ENCODE results near the gene UBA3. TPM values are rescaled to one million over a fixed set of nuclear protein-coding genes. Genes with fewer than 3 reads are reported as not detected.

Gene UBA3
- total RNA-seq, 1 donor from 2014 or later = 55.3 TPM

DNA sequence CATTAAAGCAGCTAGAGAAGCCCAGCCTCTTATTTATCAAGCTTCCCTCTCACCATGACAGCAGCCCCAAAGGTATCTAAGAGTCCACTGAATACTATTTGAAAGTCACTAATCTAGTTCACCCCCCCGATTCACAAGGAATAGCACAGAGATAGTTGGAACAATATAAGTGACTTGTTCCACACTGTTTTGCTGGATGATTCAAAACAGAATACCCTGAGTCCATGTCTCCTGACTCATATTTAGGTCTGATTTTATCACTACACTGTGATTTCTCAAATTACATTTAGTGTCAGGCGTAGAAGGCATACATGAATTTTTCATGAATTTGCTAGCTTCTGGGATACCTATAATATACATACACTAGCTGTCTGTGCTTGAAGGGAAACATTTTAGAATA lies 48.0 kb downstream of the UBA3 start:
- no peak for TF ChIP-seq CTCF (IDR thresholded peaks at IDR 0.05)
- Histone ChIP-seq H3K36me3 (peaks cover 99% of the 10 kb centered on the region), H3K27me3 (no peaks in the 10 kb centered on the region), H3K9me3 (no peaks in the 10 kb centered on the region), H3K27ac (no peak overlapping the region), H3K4me1 (no peaks in the 10 kb centered on the region), H3K4me3 (no peak overlapping the region)
- intact Hi-C loops (cut with DNase I) = no loop called here
- ATAC-seq (no peak), DNase-seq (no peak)

- H3K9me3 ChIP-seq = no peaks in the 10 kb centered on the region
- no peak for TF ChIP-seq CTCF (IDR thresholded peaks at IDR 0.05)
- intact Hi-C loops (cut with DNase I) = no loop called here
- ATAC-seq = no peak
- no peak for DNase-seq
- H3K4me1 ChIP-seq = no peaks in the 10 kb centered on the region
- no peak overlapping the region for H3K4me3 ChIP-seq
- no peaks in the 10 kb centered on the region for H3K27me3 ChIP-seq
- peaks cover 99% of the 10 kb centered on the region for H3K36me3 ChIP-seq
- no peak overlapping the region for H3K27ac ChIP-seq
Measured at GRCh38 chr3:69031635-69032034, 48.5 kb downstream of the UBA3 start.

DNA sequence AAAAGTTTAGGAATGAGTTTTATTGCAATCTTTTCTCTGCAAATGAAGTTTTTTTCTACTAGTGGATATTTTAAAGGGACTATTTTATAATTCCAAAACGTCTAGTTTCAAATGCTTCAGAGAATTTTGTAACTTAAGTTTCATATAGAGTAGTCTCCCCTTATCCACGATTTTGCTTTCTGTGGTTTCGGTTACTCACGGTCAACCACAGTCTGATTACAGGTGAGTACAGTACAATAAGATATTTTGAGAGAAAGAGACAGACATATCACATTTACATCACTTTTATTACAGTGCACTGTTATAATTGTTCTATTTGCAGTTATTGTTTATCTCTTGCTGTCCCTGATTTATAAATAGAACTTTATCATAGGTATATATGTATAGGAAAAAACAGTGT lies 59.3 kb downstream of the UBA3 start:
- ATAC-seq (no peak), DNase-seq (no peak)
- Histone ChIP-seq H3K9me3 (no peaks in the 10 kb centered on the region), H3K27me3 (no peaks in the 10 kb centered on the region), H3K27ac (no peak overlapping the region), H3K4me1 (no peaks in the 10 kb centered on the region), H3K36me3 (peaks cover 61% of the 10 kb centered on the region), H3K4me3 (no peak overlapping the region)
- intact Hi-C loops (cut with DNase I) = no loop called here
- TF ChIP-seq CTCF (IDR thresholded peaks at IDR 0.05) = no peak

GRCh38 chr3:69020424-69020823 lies 59.7 kb downstream of the UBA3 start:
- Histone ChIP-seq H3K36me3 (peaks cover 57% of the 10 kb centered on the region), H3K4me3 (no peak overlapping the region), H3K4me1 (no peaks in the 10 kb centered on the region), H3K27me3 (no peaks in the 10 kb centered on the region), H3K27ac (no peak overlapping the region), H3K9me3 (no peaks in the 10 kb centered on the region)
- ATAC-seq (no peak), DNase-seq (no peak)
- TF ChIP-seq CTCF (IDR thresholded peaks at IDR 0.05) = peak; percentile 34
- intact Hi-C loops (cut with DNase I) = no loop called here

GRCh38 chr3:69016901-69017300 lies 63.3 kb downstream of the UBA3 start:
- peaks cover 10% of the 10 kb centered on the region for H3K4me1 ChIP-seq
- H3K27me3 ChIP-seq = no peaks in the 10 kb centered on the region
- H3K27ac ChIP-seq = no peak overlapping the region
- peaks cover 22% of the 10 kb centered on the region for H3K36me3 ChIP-seq
- intact Hi-C loops (cut with DNase I) = no loop called here
- DNase-seq (no peak), ATAC-seq (no peak)
- no peaks in the 10 kb centered on the region for H3K9me3 ChIP-seq
- no peak overlapping the region for H3K4me3 ChIP-seq
- no peak for TF ChIP-seq CTCF (IDR thresholded peaks at IDR 0.05)

- no peak overlapping the region for H3K27ac ChIP-seq
- H3K27me3 ChIP-seq = no peaks in the 10 kb centered on the region
- no peaks in the 10 kb centered on the region for H3K9me3 ChIP-seq
- no peak for TF ChIP-seq CTCF (IDR thresholded peaks at IDR 0.05)
- peaks cover 17% of the 10 kb centered on the region for H3K4me1 ChIP-seq
- no peak for ATAC-seq
- no peak overlapping the region for H3K4me3 ChIP-seq
- DNase-seq = no peak
- intact Hi-C loops (cut with DNase I) = no loop called here
- peaks cover 14% of the 10 kb centered on the region for H3K36me3 ChIP-seq
Measured at GRCh38 chr3:69016102-69016501, 64.1 kb downstream of the UBA3 start.

Measured in upper lobe of right lung (tissue), 1 donor.